HG03045 (cell line): ENCODE results near the gene CD59.
"Not testable (repeated sequence)": the region's sequence is repeated elsewhere in the genome, so short reads cannot be mapped to it uniquely, and the experiment has no call there.

Source experiments
- ATAC-seq: cut with Tn5 transposase; IDR thresholded peaks from one replicate; pipeline ENCODE4 v1.9.1; 2021; ENCODE audit warnings: mild to moderate bottlenecking, moderate library complexity; ENCODE audit not compliant: unreplicated experiment

The CD59 gene

DNA sequence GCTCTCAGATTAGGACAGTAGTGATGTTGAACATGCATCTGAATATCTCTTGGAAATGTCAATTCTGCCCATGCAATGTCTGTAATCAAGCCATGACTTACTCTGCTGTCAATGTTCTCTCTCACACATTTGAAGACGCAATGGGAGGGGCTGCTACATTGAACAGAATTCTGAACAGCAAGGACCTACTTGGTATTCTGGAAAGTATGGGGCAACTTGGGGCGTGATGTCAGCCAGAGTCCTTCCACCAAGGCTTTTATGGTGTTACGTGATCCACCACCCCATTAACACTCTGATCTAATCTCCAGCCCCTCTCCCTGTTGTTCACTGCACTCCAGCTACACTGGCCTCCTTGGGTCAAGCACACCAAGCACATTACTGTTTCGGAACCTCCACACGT lies 7.1 kb upstream of the CD59 start:
- no peak for ATAC-seq

DNA sequence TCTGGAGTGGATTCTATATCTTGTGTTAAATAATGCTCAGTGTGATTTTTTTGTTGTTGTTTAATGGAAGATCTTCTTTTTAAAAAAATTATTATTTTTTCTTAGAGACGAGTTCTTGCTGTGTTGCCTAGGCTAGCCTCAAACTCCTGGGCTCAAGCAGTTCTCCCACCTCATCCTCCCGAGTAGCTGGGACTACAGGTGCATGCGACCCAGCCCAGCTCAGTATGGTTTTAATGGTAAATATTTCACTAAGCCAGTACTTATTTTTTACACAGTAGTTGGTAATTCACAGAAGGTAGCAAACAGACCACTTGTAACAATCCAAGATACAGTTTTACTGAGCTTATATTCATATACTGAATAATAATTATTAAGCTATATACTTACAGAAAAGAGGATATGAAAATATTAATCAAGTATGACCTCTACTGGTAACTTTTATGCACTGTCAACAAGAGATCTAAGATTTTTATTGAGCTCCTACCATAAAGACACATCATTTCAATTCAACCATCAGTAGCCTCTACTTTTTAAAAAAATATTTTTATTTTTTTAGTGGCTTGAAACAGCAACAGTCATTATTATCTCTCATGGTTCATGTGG lies 6.1 kb upstream of the CD59 start:
- no peak for ATAC-seq

GRCh38 chr11:33741806-33742205 lies 5.6 kb upstream of the CD59 start:
- no peak for ATAC-seq

GRCh38 chr11:33737362-33737821 lies 1.2 kb upstream of the CD59 start:
- ATAC-seq = no peak

DNA sequence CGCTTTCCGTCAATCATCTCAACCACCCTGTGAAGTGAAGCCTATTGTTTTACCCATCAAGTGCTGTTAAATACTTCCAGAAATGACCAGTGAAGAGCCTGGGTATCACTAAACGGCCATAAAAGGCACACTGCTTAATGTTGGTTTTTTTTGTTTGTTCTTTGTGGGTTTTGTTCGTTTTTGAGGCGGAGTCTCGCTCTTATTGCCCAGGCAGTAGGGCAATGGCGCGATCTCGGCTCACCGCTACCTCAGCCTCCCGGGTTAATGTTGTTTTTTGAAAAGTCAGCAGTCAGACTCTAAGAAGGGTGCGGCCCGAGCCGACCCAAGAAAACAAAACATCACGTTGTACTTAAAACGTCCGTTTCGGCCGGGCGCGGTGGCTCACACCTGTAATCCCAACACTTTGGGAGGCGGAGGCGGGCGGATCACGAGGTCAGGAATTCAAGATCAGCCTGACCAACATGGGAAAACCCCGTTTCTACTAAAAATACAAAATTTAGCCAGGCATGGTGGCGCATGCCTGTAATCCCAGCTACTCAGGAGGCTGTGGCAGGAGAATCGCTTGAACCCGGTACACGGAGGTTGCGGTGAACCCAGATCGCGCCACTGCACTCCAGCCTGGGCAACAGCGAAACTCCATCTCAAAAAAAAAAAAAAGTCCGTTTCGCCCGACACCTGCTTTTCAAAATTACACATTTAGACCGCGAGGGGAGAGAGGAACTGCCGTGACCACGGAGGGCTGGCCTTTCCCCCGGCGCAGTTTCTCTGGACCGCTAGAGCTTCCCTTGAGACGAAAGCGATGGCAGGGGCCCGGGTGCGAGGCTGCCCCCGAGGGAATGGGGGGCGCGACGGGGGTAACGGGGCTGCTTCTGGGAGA lies 714 bp downstream of the CD59 start:
- peak; percentile 64 for ATAC-seq

DNA sequence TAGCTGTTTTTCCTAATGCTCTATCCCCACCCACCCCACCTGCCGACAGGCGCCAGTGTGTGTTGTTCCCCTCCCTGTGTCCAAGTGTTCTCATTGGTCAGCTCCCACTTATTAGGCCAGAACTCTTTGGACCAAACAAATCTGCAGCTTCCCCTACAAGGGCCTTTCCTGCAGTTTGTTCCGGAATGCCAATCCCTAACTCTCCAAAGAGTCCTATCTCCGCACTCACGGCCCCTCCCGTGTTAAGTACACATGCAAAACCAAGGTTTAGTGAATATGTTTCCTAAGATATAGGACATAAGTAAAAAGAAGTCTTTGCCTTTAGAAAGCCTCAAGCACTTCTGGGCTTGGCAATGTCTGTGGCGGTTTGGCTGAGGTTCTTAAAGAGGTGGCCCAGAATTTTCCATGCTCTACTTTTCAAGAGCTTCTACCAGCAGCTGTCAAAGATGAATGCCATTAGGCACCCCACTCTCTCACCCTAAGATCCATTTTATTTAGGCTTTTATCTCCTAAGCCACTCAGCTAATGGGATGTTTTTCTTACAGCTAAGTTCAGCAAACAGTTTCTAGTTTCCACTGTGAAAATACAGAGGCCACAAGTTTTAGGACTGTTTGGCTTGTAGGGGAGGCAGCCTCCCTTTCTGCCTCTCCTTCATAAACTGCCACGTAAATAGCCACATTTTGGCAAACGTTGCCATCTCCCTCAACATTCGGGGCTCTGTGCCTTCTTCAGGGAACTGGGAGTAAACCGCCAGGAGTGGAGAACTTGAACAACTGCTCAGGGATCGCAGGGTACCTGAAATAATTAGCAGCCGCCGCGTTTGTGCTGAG lies 1.6 kb downstream of the CD59 start:
- no peak for ATAC-seq

- ATAC-seq = no peak
Observed at GRCh38 chr11:33733980-33734379, 2.2 kb downstream of the CD59 start.

GRCh38 chr11:33731723-33732531 lies 4.3 kb downstream of the CD59 start:
- ATAC-seq = no peak

GRCh38 chr11:33730716-33731115 lies 5.5 kb downstream of the CD59 start:
- no peak for ATAC-seq

- ATAC-seq = not testable (repeated sequence)
Observed at GRCh38 chr11:33729072-33729664, 7.1 kb downstream of the CD59 start.

DNA sequence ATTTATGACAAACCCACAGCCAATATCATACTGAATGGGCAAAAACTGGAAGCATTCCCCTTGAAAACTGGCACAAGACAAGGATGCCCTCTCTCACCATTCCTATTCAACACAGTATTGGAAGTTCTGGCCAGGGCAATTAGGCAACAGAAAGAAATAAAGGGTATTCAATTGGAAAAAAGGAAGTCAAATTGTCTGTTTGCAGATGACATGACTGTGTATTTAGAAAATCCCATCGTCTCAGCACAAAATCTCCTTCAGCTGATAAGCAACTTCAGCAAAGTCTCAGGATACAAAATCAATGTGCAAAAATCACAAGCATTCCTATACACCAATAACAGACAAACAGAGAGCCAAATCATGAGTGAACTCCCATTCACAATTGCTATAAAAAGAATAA lies 8.7 kb downstream of the CD59 start:
- ATAC-seq = not testable (repeated sequence)

- ATAC-seq = no peak
Observed at GRCh38 chr11:33725496-33725895, 10.7 kb downstream of the CD59 start.

- no peak for ATAC-seq
Observed at GRCh38 chr11:33724644-33725035, 11.6 kb downstream of the CD59 start.

DNA sequence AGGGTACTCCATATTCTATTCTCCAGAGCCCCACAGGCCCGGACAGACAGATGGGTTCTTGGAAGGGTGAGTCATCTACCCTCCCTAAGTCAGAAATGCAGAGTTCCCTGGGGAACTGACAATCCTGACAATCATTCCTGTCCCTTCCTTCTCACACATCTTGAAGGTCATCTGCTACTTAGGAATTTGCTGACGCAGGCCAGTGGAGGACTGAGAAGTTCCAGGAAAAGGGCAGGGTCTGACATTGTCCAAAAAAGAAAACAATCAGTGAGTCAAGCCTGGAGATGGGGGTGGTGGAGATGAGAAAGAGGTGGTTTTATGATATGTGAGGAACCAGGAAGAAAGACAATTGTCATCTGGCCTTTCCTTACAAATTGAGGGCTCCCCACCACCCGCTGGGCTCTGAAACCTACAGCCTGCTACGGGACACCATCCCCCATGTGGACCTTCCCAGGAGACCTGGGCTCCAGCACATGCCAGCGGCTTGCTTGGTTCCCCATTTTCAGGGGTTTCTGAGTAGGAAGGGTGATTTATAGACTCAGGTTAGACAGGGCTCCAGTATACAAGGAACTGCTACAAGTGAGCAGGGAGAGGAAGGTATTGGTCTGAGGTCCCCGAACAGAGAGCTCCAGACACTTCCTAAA lies 12.9 kb downstream of the CD59 start:
- peak; percentile 29 for ATAC-seq

- peak; percentile 85 for ATAC-seq
Observed at GRCh38 chr11:33722590-33723234, 13.5 kb downstream of the CD59 start.

DNA sequence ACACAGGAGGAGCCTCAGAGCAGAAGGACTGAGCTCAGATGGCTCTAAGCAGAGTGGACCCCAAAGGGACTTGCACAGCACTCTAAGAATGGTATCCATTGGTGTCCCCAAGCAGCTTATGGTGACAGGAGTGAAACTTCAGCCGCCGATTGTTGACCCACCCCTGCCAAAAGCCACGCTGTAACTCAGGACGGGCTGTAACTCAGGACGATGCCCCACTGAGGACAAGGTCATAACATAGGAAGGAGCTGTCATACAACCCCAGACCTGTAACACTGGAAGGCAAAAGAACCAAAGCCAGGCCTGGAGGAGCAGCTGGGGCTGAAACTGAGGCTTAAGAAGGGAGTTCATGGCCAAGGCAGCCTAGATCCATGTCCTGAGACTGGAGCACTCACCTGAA lies 14.2 kb downstream of the CD59 start:
- ATAC-seq = no peak

- ATAC-seq = no peak
Observed at GRCh38 chr11:33721426-33721825, 14.8 kb downstream of the CD59 start.

GRCh38 chr11:33719587-33719986 lies 16.6 kb downstream of the CD59 start:
- no peak for ATAC-seq

- ATAC-seq = no peak
Observed at GRCh38 chr11:33718440-33718839, 17.8 kb downstream of the CD59 start.
